ENCODE data around the gene PTGER4. TPM values are rescaled to one million over a fixed set of nuclear protein-coding genes. Genes with fewer than 3 reads are reported as not detected.
A peak's percentile ranks its signal among the peaks of the same experiment; 100 is the strongest.
"Not testable (repeated sequence)": the region's sequence is repeated elsewhere in the genome, so short reads cannot be mapped to it uniquely, and the experiment has no call there.

The PTGER4 gene
- total RNA-seq, 1 donor from 2014 or later, result 12.3 TPM

DNA sequence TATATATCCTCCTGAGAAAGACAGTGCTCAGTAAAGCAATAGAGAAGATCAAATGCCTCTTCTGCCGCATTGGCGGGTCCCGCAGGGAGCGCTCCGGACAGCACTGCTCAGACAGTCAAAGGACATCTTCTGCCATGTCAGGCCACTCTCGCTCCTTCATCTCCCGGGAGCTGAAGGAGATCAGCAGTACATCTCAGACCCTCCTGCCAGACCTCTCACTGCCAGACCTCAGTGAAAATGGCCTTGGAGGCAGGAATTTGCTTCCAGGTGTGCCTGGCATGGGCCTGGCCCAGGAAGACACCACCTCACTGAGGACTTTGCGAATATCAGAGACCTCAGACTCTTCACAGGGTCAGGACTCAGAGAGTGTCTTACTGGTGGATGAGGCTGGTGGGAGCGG is 12.2 kb downstream of the PTGER4 start:
- DNase-seq, result no peak

DNA sequence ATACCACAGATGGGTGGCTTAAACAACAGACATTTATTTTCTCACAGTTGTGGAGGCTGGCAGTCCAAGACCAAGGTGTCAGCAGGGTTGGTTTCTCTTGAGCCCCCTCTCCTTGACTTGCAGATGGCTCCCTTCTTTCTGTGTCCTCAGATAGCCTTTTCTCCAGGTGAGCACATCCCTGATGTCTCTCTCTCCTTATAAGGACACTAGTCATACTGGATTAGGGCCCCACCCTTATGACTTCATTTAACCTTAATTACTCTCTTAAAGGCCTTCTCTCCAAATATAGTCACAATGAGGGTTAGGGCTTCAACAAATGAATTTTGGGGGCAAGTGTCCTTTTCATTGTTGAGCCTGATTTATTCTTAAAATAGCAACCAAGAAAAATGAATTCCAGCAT is 14.7 kb downstream of the PTGER4 start:
- DNase-seq, result no peak

DNA sequence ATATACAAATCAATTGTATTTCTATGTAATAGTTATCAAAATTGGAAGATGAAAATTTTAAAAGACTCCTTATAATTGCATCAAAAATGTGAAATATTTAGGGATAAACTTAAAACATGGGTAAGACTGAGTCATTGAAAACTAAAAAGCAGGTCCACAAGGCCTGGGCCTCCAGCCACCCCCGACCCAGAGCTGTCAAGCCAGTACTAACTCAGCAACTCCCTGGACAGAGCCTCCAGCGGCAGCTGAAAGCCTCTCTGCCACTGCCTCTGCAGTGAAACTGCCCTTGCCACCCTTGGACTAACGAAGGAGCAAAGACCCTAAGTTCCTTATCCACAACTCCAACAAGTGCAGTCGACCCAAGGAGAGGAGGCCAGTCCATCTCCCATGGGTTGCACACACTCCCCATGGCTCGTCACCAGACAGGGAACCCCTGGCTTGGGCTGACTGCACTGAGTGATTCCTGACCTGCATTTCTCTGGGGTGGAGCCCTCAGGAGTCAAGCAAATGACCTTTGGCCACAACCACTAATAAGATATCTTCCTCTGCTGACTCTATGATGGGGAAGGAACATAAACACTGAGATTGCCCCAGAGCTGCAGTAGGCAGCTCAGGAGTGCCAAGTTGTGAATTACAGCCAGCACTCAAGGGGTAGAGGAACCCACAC is 20.5 kb downstream of the PTGER4 start:
- DNase-seq, result no peak

DNA sequence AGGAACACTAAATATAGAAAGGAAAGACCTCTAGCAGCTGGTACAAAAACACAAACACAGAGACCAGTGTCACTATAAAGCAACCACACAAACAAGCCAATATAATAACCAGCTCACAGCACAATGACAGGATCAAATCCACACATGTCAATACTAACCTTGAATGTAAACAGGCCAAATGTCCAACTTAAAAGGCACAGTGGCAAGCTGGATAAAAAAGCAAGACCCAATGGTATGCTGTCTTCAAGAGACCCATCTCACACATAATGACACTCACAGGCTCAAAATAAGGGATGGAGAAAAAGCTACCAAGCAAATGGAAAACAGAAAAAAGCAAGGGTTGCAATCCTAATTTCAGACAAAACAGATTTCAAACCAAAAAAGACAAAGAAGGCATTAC is 22.3 kb downstream of the PTGER4 start:
- DNase-seq, result not testable (repeated sequence)

DNA sequence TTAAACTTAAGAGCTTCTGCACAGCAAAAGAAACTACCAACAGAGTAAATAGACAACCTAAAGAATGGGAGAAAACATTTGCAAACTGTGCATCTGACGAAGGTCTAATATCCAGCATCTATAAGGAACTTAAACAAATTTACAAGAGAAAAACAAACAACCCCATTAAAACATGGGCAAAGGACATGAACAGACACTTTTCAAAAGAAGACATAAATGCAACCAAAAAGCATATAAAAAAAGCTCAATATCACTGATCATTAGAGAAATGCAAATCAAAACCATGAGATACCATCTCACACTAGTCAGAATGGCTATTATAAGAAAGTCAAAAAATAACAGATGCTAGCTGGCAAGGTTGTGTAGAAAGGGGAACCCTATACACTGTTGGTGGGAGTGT is 25.8 kb downstream of the PTGER4 start:
- not testable (repeated sequence) for DNase-seq

DNA sequence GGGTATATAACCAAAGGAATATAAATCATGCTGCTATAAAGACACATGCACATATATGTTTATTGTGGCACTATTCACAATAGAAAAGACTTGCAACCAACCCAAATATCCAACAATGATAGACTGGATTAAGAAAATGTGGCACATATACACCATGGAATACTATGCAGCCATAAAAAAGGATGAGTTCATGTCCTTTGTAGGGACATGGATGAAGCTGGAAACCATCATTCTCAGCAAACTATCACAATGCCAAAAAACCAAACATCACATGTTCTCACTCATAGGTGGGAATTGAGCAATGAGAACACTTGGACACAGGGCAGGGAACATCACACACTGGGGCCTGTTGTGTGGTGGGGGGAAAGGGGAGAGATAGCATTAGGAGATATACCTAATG is 30.9 kb downstream of the PTGER4 start:
- DNase-seq, result not testable (repeated sequence)

DNA sequence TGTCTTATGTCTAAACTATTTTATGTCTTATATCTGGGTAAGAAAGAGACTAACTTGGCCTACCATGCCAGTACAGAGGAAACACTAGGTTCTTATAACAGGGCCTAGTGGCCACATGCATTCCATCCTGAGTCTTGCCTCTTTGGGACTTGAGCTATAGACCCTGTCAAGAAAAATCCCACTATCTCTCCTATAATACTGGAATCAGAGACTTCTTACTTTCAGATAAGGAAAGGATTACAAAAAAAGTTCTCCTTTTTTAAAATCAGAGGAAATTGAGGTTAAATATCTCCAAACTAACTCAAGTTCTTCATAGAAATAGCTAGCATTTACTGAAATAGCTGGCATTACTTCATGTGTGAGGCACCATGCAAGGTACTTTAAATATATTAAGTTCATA is 34.3 kb downstream of the PTGER4 start:
- DNase-seq, result no peak

DNA sequence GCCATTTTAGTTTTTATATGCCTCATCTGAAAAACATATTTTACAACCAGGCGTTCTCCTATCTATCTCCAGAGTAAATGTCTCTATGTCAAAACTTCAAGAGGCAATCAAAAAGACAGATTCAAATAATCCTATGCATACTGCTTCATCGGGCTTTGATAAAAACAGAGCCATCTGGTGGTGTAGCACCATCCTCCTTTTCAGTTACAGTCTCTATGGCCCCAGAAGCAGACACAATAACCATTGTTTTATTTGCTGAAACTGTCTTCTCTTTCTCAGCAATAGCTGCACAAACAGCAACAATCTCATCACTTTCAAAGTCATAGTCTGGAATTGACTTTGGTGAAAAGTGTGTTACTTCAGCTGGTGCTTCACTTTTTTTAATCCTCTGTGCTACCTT is 36.3 kb downstream of the PTGER4 start:
- DNase-seq, result peak; percentile 61

DNA sequence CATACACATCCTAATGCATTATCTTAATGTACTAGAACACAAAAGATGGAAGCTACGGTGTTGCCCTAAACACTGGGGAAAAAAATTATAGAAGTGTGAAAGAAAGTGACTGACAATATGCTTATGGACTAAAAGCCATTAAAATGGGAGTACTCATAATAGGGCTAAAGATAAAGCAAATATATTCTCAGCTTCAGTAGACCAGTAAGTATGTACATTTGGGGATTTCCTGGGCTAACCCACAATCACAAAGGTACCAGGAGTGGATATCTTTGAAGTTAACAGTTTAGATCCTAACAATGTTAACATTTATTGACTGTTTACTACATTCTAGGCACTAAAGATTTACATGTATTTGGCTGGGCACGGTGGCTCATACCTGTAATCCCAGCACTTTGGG is 36.9 kb downstream of the PTGER4 start:
- DNase-seq, result no peak

DNA sequence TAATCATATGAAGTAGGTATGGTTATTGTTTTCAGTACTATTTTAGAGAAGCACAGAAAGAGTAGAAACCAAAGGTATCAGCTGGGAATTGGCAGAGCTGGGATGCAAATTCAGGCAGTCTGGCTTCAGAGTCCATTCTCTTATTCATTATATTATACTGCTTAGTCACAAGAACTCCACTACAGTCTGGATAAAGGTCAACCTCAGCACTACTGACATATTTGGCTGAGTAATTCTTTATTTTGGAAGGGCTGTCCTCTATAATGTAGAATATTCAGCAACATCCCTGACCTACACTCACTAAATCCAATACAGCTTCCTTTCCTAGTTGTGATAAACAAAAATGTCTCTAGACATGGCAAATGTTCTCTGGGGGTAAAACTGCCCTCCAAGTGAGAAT is 37.6 kb downstream of the PTGER4 start:
- no peak for DNase-seq

DNA sequence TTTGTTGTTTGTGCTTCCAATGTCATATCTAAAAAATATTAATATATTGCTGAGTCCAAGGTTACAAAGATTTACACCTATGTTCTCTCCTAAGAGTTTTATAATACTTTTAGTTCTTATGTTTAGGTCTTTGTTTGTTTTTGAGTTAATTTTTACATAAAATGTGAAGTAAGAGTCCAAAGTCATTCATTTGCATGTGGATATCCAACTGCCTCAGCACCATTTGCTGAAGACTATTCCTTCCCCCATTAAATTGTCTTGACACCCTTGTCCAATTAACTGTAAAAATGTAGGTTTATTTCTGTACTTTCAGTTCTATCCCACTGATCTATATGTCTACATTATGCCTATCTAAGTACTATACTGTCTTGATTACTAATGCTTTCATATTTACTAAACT is 40.4 kb downstream of the PTGER4 start:
- no peak for DNase-seq

DNA sequence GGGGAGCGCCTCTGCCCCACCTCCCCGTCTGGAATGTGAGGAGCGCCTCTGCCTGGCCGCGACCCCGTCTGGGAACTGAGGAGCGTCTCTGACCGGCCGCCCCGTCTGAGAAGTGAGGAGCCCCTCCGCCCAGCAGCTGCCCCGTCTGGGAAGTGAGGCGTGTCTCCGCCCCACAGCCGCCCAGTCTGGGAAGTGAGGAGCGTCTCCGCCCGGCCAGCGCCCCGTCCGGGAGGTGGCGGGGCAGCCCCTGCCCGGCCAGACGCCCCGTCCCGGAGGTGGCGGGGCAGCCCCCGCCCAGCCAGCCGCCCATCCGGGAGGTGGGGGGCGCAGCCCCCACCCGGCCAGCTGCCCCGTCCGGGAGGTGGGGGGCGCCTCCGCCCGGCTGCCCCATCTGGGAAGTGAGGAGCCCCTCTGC is 42.8 kb downstream of the PTGER4 start:
- not testable (repeated sequence) for DNase-seq

DNA sequence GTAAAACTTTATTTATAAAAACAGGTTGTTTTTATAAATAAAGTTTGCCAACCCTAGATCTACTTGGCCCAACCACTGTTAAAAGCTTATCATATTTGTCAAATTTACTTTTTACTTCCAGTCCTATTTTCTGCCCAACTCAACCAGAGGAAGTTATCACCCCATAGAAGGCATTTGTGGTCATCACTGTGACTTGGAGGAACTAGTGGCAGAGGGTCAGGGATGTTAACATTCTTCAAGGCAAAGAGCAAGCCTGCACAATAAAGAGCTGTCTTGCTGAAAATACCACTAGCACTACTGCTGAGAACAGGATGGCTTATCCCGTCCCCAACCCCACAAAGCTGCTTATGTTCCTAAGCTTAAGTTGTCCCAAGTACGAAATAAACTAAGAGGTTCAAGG is 53.7 kb downstream of the PTGER4 start:
- no peak for DNase-seq

DNA sequence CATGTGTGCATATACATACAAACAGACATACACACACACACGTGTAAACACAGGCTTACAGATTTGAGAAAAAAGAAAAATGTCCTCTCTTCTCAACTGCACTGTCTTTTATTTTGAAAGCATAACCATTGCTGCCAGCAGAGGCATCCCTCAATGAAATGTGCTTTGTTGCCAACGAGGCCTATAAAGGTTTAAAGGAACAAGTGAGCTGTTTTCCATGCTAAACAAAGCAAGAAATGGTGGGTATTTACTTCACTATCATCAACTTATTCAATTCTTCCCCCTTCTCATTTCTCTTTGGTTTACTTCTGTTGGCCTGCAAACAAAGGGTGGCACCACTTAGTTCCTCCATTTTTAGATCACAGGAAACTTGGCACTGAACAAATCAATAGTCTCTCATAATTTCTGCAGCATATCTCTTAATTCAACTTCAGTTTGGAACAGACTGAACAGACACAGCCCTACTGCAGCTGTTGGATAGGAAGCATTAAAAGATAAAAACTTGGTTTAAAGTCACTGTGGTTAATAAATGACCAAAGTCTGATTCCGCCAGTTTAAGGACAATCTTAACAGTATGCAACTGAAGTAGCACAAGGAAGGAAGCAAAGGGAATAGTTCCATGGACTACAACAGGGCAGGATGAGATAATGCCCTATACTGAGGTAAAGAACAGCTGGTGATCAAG is 54.3 kb downstream of the PTGER4 start:
- DNase-seq, result peak; percentile 32

DNA sequence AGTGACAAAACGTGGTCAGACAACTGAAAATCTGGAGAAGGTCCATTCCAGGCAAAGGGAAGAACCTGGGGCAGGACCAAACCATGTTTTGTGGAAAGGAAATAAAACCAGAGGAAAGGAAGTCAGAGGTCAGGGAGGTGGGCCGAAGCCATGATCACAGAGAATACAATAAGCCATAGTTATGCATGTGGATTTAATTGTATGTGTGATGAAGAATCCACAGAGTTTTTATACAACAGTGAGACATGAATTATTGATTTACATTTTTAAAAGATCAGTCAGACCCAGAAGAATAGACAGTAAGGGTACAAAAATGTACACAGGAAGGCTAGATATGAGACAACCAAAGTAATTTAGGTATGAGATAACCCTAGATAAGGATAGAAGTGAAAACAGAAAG is 55.3 kb downstream of the PTGER4 start:
- peak; percentile 77 for DNase-seq

DNA sequence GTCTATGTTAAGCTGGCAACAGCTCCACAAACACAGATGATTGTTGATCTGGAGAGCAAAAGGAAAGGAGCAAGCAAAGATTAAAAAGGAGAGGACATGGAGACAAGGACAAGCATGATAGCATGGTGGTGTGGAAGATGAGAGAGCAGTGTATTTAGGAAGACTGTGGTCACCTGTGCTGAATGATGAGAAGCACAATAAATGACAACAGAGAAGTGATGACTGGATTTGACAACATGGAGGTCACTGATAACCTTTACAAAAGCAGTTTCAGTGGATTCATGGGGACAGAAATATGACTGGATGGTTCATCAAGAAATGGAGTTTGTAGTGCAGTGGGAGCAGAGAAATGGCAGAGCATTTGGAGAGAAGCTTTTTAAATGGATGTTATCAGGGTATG is 55.9 kb downstream of the PTGER4 start:
- no peak for DNase-seq

DNA sequence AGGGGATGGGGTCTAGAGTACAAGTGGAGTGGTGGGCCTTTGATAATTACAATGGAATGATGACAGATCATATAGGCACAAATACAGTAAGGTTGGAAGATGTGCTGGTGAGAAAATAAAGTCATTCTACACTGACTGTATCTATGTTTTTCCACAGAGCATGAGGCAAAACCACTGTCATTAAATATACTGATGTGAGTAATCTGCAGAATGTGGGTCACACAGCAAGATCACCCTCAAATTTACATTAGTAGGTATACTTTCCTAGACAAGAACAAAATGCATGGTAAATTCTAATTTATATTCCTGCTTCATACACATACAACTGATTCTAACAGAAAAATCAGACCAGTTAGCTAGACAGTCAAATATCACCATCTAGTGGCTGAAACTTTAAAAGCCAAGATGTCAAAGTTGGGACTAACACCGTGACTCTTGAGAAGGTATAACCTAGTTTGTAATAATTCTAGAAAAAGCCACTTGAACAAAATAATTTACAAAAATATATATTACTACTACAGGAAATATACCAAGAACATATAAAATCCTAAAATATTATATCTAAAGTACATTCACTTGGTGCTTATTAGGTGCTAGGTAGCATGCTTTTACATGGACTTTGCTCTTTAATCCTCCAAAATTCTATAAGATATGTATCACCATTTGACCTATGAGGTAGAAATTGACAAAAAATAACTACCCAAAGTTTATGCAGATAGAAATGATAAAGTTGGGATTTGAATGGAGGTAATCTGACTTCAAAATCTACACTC is 56.6 kb downstream of the PTGER4 start:
- DNase-seq, result peak; percentile 83

DNA sequence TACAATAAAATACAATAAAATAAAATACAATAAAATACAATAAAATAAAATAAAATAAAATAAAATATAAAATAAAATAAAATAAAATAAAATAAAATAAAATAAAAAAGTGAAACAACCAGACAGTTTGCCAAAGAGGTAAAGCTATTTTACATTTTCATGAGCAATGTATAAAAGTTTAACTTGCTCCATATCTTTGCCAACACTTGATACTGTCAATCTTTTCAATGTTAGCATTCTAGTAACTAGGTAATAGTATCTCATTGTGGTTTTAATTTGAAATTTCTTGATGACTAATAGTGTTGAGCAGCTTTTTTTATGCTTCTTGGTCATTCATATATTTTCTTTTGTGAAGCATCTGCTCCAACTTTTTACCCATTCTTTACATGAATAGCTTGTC is 58.8 kb downstream of the PTGER4 start:
- no peak for DNase-seq

Other genes with a start within 250 kb of the PTGER4 start
- gene TTC33, start 76.0 kb downstream of the PTGER4 start, total RNA-seq, result 19.5 and 20.3 TPM in 2 replicates
- 123 and 136 TPM in 2 replicates for gene PRKAA1, start 118.5 kb downstream of the PTGER4 start, total RNA-seq
- gene RPL37, start 155.3 kb downstream of the PTGER4 start, total RNA-seq, result 394 and 634 TPM in 2 replicates
- gene CARD6, start 161.5 kb downstream of the PTGER4 start, total RNA-seq, result 39.6 and 44.6 TPM in 2 replicates
- under 0.01 and 0.28 TPM in 2 replicates for gene C7, start 229.6 kb downstream of the PTGER4 start, total RNA-seq

All from dermis blood vessel endothelial cell (primary cell).